HG02588 (cell line): ENCODE results near the gene MMP28.

Experiments
- ATAC-seq: cut with Tn5 transposase; IDR thresholded peaks from one replicate; pipeline ENCODE4 v1.9.1; 2021; ENCODE audit warnings: mild to moderate bottlenecking, moderate library complexity; ENCODE audit not compliant: unreplicated experiment

Gene MMP28

DNA sequence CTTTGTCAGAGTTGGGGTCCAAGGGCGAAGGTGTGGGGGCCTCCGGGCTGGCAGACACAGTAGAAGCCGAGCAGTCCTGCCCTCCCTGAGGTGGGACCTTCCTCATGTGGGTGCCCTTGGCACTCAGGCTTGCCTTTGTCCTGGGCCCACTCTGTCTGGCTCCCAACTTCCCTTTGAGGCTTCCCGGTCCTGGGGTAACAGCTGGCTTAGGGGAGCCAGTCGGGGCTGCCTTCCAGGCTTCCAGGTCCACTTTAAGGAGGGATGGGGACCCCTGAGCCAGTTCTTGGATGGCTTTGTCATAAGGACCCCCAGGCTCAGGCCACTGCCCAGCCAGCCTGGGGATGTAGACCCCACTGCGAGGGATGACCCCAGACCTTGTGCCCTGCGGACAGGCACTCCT lies 50.2 kb downstream of the MMP28 start:
- ATAC-seq: no peak

DNA sequence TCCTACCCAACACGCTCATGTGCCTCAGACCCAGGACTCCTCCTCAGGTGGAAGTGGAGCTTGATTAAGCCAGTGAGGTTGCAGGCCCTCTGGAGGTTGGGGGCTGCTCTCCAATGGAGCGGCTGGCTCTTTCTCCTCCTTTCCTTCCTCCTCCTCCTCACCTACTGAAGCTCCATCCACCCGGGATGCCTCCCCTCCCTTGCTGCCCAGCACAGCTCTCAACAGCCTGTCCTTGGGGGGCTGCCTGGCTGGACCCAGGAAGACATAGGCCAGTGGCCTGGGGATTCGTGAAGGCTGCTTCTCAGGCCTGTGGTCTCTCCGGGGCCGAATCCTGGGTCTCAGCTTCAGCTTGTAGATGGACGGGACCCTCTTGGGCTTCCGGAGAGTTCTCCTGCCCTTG lies 50.6 kb downstream of the MMP28 start:
- ATAC-seq: no peak

DNA sequence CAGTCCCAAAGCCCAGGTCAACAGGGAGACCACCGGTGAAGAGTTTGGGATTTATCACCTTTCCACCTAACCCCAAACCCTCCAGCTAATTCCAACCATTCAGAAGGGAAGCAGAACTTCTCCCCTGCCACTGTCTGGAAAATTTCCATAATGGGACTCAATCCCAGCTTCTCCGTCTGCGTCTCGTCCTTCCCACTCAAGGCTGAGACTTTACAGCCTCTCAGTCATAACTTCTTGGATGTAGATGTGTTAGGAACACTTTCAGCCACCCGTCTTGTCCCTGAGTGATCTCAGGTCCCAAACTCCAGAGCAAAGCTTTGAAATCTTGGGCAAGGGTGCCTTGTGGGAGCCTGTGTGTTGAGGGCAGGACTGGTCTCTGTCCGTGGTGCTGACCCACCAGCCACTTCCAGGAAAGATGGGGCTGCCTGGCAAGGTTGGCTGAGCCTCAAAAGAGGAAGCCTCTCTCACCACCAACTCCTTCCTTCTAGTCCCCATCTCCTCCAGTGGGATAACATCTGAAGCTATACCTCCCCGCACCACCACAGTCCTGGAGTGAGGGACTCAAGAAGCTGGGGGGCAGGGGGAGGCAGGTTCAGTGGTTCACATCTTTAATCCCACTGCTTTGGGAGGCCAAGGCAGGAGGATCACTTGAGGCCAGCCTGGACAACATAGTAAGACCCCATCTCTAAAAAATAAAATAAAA lies 51.7 kb downstream of the MMP28 start:
- no peak for ATAC-seq

DNA sequence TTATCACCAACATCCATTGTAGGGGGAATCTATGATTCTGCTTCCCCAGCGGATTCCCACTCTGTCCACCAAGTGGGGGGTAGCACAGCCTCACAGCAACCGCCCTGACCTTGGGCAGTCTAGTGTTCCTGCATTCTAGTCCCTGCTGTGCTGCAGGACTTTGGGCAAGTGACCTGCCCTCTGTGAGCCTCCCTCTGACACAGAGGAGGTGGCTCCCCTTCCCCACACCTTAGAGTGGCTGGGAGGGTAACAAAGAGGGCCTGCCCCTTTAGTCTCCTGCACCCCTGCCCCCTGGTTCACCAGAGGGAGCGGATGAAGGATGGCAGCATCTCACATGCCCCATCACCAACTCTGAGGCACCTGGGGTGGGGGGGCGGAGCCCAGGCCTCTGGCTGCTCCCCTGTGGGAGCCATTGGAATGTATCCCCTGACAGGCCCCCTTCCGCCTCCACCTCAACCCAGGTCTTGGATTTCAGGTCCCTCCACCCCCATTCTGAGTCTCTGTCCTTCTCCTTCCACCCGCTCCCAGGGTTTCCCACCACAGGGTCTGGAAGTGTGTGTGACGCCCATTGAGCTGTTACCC lies 52.5 kb downstream of the MMP28 start:
- no peak for ATAC-seq

DNA sequence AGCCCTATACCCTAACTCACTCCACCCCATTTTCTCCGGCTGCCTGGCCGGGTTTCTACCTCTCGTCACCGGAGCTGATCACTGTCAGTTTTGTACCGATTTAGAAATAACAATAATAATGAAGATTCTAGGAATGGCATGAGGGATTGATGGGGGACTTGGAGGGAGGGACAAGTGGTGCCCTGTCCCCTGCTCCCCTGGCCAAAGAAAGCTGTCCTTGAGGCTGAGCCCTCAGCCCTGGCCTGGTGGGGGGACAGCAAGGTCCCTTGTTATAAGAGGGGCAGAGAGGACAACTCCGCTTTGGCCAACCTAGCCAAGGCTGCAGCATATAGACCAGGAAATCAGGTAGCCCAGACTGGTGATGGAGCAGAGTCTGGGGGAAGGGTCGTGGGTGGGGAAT lies 52.9 kb downstream of the MMP28 start:
- no peak for ATAC-seq

DNA sequence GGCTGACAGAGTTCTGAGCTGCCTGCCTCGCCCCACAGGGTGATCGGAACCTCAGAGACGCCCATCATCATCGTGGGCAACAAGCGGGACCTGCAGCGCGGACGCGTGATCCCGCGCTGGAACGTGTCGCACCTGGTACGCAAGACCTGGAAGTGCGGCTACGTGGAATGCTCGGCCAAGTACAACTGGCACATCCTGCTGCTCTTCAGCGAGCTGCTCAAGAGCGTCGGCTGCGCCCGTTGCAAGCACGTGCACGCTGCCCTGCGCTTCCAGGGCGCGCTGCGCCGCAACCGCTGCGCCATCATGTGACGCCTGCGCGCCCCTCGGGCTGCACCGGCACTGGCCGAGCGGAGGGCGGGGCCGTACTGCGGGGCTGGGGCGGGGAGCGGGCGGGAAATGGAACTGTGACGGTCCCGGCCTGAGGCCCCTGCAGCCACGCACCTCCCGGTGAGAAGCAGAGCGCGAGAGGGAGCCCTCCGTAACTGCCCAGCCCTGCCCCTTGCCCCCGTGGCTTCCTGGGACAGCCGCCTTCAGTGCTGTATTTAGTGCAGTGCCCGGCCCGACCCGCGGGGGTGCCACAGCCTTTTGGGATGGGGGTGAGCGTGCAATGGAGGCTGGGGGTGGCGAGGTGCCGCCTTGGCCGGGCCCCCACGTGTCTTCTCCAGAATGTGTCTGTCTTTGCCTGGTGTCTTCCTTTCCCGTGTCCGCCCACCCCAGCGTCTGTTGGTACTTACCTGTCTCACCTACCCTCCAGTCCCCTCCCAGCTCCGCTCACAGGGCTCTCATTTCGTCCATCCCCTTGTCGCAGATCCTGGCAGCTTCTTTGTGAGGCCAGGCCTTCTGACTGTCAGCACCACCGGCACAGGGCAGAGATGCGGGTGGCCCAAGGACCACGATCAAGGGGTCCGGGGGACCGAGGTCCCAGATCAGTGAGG lies 54.2 kb downstream of the MMP28 start:
- ATAC-seq: no peak

DNA sequence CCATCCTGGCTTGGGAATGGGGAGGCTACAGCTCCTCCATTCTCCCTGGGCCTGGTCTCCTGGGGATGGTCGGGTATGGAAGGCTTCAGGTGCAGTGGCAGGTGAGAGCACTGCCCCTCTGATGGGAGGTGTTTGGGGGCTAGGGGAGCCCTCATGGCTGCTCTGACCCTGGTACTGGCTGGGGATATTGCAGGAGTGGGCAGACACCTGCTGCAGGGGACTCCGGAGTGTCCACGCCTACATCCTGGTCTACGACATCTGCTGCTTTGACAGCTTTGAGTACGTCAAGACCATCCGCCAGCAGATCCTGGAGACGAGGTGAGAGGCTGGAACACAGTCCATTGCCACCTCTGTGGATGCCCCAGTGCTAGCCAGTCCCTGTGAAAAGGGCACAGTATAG lies 55.2 kb downstream of the MMP28 start:
- no peak for ATAC-seq

DNA sequence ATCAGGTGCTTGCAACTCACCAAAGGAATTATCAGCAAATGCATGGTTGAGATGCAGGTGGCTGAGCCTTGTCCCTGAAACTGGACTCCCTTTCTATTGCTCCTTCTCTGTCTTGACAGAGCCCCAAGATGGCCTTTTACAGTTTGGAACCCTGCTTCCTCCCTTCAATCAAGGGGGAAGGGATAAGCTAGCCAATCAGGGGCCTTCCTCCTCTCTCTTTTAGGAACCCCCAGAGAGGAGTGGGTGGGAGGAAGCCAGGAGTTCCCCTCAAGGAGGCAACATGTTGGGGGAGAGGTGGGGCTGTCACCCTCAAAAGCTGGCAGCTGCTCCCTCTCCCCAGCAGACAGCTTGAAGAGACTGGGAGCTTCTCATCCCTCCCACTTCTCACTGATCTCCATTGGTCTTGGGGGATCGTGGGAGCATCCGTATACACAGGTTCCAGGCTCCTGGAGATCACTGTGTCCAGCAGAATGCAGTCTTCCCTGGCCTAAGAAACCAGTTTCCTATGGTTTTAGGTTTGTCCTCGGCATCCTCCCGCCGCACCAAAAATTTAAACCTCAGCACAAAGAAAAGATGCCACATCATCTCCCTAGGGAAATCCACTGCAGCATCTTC lies 56.8 kb downstream of the MMP28 start:
- no peak for ATAC-seq

DNA sequence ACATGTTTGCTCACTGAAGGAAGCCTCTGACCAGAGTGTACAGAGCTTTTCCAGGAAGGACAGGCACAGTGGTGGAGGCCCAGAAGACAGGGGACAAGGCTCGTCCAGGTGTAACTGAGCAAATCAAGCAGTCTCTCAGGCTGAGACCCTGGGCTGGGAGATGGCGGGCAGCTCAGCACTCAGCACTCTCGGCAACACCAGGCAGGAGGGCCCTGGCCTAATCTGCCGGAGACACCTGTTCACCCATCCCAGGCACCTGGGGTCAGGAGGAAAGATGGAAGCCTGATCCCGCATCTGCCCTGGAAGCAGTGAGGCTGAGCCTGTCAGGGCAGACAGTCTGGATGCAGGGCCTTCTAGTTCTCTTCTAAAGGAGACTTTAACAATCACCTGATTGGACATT lies 59.2 kb downstream of the MMP28 start:
- ATAC-seq: no peak

DNA sequence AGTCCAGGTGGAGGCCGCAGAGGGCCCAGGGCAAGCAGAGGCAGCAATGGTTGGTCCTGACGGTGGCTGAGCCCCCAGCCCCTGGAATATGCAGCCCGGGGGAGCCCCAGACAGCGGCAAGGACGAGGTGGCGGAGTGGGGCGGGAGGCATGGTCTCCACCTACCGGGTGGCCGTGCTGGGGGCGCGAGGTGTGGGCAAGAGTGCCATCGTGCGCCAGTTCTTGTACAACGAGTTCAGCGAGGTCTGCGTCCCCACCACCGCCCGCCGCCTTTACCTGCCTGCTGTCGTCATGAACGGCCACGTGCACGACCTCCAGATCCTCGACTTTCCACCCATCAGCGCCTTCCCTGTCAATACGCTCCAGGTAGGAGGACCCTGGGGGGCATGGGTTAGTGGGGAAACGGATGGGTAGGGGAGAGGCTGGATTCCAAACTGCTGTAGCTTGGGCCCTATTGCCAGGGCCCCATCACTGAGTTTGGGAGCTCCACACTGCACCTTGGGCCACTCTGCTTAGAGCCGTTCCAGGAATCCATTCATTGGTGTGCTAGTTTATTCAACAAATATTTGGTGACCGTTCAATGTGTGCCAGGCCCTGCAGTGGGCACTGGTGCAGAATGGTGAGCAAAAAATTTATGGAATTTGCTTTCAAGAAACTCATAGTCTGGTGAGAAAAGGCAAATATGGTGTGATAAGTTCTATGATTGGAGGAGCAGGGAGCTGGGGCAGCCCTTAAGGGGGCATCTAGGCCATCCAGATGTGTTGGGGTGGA lies 60.2 kb downstream of the MMP28 start:
- ATAC-seq: no peak

DNA sequence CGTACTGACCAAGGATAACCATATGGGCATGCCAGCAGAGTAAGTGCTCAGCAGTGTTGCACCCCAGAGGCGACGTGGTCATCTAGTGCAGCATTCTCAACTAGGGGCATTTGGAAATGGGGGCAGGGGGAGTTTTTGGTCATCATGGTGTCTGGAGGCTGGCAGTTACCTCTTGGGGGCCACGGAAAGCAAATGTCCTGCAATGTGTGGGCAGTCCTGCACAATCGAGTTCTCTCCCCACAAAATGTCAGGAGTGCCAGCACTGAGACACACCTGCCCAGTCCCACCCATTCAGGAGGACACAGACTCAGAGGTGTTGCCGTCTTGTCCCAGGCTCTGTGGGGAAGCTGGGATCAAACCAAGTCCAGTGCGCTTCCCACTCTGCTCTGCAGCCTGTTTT lies 61.0 kb downstream of the MMP28 start:
- ATAC-seq: no peak

DNA sequence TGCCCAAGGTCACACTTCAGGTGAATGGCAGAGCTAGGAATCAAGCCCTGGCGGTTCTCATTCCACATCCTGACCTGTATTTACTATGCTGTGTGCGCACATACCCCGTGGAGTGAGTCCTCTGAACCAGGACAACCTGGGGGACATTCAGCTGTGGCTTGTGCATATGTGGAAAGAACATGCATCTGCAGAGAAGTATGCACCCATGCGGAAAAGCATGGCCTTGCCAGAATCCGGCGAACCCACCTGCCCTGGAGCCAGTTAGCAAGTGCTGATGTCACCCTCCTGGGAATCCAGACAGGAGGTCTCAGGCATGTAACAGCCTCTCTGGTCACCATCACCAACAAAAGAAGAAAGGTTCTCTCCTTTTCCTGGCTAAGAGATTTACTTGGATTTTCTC lies 62.1 kb downstream of the MMP28 start:
- ATAC-seq: no peak

DNA sequence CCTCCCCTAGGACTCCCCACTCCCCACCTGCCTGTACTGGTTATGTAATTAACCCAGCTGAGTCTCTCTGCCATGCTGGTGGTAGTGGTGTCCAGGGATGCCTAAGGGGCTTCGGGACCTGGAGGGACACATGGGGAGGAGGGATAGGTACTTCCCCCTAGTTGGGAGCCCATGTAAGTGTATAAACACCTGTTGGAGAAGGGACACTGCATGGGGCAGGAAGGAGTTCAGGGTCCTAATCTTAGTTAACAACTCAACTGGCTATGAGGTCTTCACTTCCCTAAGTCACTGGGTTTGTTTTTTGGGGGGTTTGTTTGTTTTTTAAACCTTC lies 62.7 kb downstream of the MMP28 start:
- ATAC-seq: no peak

DNA sequence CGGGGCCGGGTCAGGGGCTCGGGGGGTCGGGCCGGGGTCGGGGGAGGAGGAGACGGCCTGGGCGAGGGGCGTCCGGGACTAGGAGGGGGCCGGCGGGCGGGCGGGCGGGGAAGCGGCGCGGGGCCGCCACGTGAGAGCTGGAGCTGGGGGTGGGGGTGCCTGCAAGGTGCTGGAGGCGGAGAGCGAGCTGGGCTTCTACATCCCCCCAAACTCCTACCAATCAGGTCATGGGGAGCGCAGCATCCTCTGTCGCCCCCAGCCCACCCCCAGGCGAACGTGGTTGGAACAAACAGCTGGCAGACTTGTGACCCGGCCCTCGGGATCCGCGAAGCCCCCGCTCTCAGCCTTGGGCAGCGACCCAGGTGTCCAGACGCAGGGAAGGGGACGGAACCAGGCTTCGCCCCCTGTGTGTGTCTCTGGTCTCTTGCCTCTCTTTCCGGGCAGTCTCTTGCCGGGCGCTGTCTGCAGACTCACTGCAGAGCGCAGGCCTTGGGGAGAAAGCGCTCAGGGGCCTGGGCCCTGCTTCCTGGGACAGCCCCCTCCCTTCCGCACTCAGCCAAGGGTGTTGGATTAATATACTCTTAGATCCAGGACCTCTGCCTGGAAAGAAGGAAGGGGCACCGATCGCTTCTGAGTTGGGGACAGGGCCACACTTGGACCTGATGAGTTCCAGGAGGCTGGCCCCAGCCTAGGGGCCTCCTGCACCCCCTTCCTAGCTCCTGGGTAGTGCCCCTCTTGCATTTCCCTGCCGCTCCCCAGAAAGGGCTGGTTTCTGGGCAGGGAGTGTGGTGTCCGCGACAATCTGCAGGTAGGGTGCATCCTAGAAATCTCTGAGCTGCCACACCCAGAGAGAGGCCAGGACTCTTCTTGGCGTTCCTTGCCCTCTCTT lies 63.3 kb downstream of the MMP28 start:
- no peak for ATAC-seq

DNA sequence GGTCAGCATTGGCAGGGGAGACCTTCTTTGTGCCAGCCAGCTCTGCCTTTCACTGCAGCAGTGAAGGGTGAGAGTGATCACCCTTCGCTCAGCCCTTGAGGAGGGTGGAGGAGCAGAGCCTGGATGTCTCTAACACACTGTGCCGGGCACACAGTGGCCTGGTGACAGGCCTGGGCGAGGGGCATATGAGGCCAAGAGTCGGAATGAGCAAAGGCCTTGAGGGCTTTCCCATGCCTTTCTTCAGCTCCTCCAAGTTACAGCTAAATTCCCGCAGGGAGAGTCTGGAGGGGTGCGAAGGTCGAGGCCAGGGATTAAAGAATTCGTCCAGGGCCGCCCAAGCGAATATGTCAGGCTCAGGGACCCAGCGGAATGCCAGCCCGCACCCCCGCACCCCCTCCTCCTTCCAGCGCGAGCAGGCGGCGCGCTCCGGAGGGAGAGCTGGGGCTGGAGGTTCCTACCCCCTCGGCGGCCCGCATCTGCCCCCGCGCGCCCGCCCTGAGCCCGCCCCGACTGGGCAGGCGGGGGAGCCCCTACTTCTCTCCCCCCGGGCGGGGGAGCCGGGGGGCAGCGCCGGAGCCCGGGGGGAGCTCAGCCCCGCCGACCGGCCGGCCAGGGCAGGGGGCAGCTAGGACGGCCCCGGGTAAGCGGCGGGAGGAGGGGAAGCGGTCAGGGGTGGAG lies 64.1 kb downstream of the MMP28 start, which contains the start of gene RASL10B:
Gene RASL10B (plus strand): TSS at position 401 of the 678 bp plus-strand sequence. CDS start 3,546 bp downstream, outside the sequence.
- ATAC-seq: no peak

DNA sequence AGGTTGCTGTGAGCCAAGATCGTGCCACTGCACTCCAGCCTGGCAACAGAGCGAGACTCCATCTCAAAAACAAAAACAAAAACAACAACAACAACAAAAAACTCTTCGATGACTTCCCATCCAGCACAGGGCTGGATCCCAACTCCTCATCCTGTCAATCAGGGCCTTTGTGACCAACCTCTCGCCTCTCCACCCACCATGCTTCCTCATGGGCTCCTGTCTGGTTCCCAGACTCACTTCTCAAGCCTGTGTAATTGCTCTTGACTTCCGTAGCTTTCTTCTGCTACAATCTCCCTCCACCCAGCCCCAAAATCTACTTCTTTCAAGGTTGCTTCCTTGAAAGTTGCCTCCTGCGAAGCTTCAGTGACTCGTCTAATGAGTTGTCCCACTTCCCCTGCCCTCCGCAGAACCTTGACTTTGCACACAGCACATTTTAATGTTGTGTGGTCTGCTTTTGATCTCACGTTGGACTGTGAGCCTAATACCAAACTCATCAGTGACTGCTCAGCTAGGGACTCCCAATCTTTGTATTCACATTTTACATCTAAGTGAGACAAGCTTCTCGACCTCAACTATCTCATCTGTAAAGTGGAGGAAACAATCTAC lies 64.9 kb downstream of the MMP28 start:
- ATAC-seq: no peak

DNA sequence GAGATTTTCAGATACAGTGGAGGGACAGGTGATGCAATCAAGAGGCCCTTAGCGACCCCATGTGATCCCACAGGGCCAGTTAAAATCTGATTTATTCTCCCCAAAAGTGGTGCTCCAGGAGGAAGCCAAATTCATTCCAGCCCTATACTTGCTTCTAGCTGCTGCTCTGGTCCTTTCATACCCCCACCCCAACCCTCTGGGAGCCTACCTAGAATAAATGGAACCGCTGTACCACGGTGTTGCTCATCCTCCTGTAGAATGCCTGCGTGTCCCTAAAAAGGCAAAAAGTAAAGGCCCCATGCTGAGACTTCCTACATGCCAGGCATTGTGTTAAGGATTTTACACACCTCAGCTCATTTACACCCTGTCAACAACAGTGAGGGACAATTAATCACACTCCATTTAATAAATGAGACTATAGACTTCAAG lies 66.0 kb downstream of the MMP28 start:
- no peak for ATAC-seq

DNA sequence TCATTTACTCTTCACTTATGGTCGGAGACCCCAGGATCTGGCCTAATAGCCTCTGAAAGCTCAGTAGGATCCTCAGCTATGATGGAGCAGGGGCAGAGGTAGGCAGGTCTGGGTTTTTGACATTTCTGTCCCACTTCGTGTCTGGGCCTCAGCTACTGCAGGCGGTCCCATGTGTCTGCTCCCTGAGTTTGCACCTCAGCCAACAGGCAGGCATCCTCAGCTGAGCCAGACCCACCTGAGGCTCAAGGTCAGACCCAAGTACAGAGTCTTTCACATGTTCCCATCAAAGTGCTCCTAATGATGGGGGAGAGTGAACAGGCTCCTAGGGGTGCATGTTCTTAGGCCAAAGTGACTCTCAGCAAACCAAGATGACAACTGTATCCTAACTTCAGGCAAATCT lies 66.9 kb downstream of the MMP28 start:
- ATAC-seq: no peak

DNA sequence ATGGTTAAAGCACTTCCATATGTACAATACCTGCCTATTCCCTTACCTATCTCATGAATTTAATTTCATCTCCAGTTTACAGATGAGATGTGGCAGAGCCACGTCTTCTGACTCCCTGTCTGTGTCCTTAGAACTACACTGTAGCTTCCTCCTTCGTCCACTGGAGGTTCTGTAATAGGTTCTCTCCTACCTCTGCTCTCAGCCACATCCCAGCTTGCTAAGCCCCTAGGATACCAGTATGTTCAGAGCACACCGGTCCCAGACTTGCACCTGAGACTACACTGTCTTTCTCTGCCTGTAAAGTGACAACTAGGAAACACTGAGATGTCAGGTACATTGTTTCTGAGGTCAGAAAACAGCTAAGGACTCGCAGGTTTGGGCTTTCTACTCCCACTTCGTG lies 67.8 kb downstream of the MMP28 start:
- ATAC-seq: no peak
